Common myeloid progenitor, CD34-positive (primary cell): ENCODE measurements around the gene SPATA6L.
"Not testable (repeated sequence)": the region's sequence is repeated elsewhere in the genome, so short reads cannot be mapped to it uniquely, and the experiment has no call there.

Source experiments
- CTCF ChIA-PET: fragments of 350-600 bp; sonication (Branson Sonifier 250); formaldehyde crosslinking; loops from one replicate; lab custom pipeline; 2021; ENCODE audit warnings: antibody characterized with exemption; lab: Charles Lee
- POLR2A ChIA-PET: fragments of 350-600 bp; sonication (Branson Sonifier 250); formaldehyde crosslinking; loops from one replicate; lab custom pipeline; 2021; ENCODE audit warnings: antibody characterized with exemption; lab: Charles Lee
- DNase-seq, 3 donors: peaks; one replicate each; pipeline versions ENCODE4 v3.0.0 to v3.0.0-alpha.2; 2013
- H3K27ac ChIP-seq, 2 experiments: 1 replicate in 1 of 2; 2 replicates in 1 of 2; pipeline ENCODE4 v1.7.0; 2013; ENCODE audit warnings: inconsistent platforms in 2 of 2, low read length in 2 of 2, mild to moderate bottlenecking in 2 of 2, low read depth in 1 of 2, moderate library complexity in 1 of 2; ENCODE audit not compliant: severe bottlenecking in 2 of 2, insufficient read depth in 1 of 2, poor library complexity in 1 of 2
- H3K27me3 ChIP-seq, 5 experiments: replicated peaks in 2 of 5; 1 replicate in 3 of 5; 2 replicates in 2 of 5; pipeline versions ENCODE4 v1.6.1 to v1.7.0; 2013; ENCODE audit warnings: low read length in 4 of 5, mild to moderate bottlenecking in 2 of 5, moderate library complexity in 2 of 5, inconsistent platforms in 1 of 5; ENCODE audit not compliant: insufficient read depth in 5 of 5, control insufficient read depth in 4 of 5
- H3K36me3 ChIP-seq, 4 experiments: 1 replicate in 2 of 4; 2 replicates in 2 of 4; pipeline versions ENCODE4 v1.6.1 to v1.7.0; 2013; ENCODE audit warnings: low read length in 3 of 4, control low read depth in 1 of 4, mild to moderate bottlenecking in 1 of 4; ENCODE audit not compliant: control insufficient read depth in 4 of 4, insufficient read depth in 4 of 4
- H3K4me1 ChIP-seq, 4 experiments: 1 replicate in 3 of 4; 2 replicates in 1 of 4; pipeline versions ENCODE4 v1.6.1 to v1.7.1; 2013; ENCODE audit warnings: low read length in 3 of 4, mild to moderate bottlenecking in 3 of 4, control low read depth in 1 of 4, inconsistent platforms in 1 of 4, moderate library complexity in 1 of 4; ENCODE audit not compliant: control insufficient read depth in 4 of 4, insufficient read depth in 4 of 4; ENCODE audit errors: control extremely low read depth in 1 of 4
- H3K4me3 ChIP-seq, 7 experiments: 1 replicate in 4 of 7; 2 replicates in 3 of 7; pipeline versions ENCODE4 v1.5.1 to v1.7.0; 2013; ENCODE audit warnings: mild to moderate bottlenecking in 7 of 7, low read length in 6 of 7, moderate library complexity in 6 of 7, inconsistent platforms in 2 of 7, low read depth in 2 of 7, control low read depth in 1 of 7; ENCODE audit not compliant: insufficient read depth in 4 of 7, control insufficient read depth in 1 of 7; ENCODE audit errors: extremely low read depth in 1 of 7
- H3K9me3 ChIP-seq, 5 experiments: 1 replicate in 4 of 5; 2 replicates in 1 of 5; pipeline versions ENCODE4 v1.6.1 to v1.7.1; 2013; ENCODE audit warnings: low read length in 4 of 5, mild to moderate bottlenecking in 2 of 5, inconsistent platforms in 1 of 5, low read depth in 1 of 5, moderate library complexity in 1 of 5; ENCODE audit not compliant: control insufficient read depth in 4 of 5, insufficient read depth in 2 of 5; ENCODE audit errors: control extremely low read depth in 1 of 5
- WGBS: methylation state at CpG from one replicate; pipeline ENCODE4 v1.1.5; 2013; ENCODE audit not compliant: insufficient coverage; 5-methylcytosine and 5-hydroxymethylcytosine counted together

SPATA6L gene

DNA sequence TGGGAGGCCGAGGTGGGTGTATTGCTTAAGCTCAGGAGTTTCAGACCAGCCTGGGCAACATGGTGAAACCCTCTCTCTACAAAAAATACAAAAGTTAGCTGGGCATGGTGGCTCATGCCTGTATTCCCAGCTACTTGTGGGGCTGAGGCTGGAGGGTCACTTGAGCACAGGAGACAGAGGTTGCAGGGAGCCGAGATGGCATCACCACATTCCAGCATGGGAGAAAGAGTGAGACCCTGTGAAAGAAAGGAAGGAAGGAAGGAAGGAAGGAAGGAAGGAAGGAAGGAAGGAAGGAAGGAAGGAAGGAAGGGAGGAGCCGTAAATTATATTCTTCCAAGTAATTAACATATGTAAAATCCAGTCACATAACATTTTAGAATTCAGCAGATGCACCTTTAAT is 10.1 kb downstream of the SPATA6L start:
- POLR2A ChIA-PET, DNase-seq, CTCF ChIA-PET, H3K36me3 ChIP-seq, H3K4me3 ChIP-seq, H3K4me1 ChIP-seq, H3K9me3 ChIP-seq, H3K27ac ChIP-seq: not testable (repeated sequence)
- H3K27me3 ChIP-seq, result peaks cover 0 to 78% (median 5%) of the 10 kb centered on the region in 5 experiments
- 100% methylated on average over 1 of the region's 3 CpGs for WGBS

DNA sequence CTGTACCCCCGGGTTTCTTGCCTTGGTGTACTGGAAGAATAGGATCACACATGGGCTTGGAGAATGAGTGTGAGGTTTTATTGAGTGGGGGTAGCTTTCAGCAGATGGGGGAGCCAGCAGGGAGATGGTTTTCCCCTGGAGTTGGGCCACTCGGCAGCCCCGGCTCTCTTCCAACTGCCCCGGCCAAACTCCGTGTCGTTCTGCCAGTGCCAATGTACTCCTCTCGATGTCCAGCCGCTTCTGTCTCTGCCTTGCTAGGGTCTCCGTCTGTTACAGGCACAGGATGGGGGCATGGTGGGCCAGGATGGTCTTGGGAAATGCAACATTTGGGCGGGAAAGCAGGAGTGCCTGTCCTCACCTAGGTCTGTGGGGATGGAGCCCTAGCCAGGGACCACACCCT is 11.7 kb downstream of the SPATA6L start:
- H3K4me1 ChIP-seq, result no peaks in the 10 kb centered on the region
- POLR2A ChIA-PET, result no interaction called here
- CTCF ChIA-PET, result interaction anchor here (0.6 to 1.2 kb wide), 2 partner anchors 17 to 50 kb away, joined by 3 read pairs; no protein-coding TSS in a partner anchor
- DNase-seq, result no peak
- no peak overlapping the region for H3K4me3 ChIP-seq
- H3K27ac ChIP-seq, result no peak overlapping the region
- 83% methylated on average over 8 of the region's 10 CpGs for WGBS
- H3K36me3 ChIP-seq, result no peaks in the 10 kb centered on the region
- peaks cover 0 to 91% (median 5%) of the 10 kb centered on the region in 5 experiments for H3K27me3 ChIP-seq
- H3K9me3 ChIP-seq, result no peaks in the 10 kb centered on the region

DNA sequence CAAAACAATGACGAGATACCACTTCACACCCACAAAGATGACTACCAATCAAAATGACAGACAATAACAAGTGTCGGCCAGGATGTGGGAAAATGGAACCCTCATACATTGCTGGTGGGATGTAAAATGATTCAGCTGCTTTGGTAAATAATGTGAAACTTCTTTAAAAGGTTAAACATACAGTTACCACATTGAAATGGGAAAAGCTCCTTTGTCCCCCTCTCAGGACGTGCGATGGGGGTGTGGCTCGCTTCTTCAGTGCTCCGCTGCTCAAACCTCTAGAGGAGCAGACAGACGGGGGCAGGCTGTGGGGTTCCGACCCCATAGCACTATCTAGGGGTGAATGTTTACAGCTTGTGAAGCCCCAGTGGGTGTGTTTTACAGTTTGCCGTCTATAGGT is 12.2 kb downstream of the SPATA6L start:
- no peaks in the 10 kb centered on the region for H3K4me1 ChIP-seq
- no peak overlapping the region for H3K4me3 ChIP-seq
- H3K36me3 ChIP-seq, result no peaks in the 10 kb centered on the region
- WGBS, result 98% methylated on average over 7 of the region's 9 CpGs
- DNase-seq, result no peak
- H3K27ac ChIP-seq, result no peak overlapping the region
- ChIA-PET CTCF (interaction anchor here (0.6 to 1.2 kb wide), 2 partner anchors 16 to 50 kb away, joined by 3 read pairs; no protein-coding TSS in a partner anchor), POLR2A (no interaction called here)
- H3K9me3 ChIP-seq, result peaks cover 0 to 4% (median 0%) of the 10 kb centered on the region in 5 experiments
- peaks cover 0 to 93% (median 5%) of the 10 kb centered on the region in 5 experiments for H3K27me3 ChIP-seq

DNA sequence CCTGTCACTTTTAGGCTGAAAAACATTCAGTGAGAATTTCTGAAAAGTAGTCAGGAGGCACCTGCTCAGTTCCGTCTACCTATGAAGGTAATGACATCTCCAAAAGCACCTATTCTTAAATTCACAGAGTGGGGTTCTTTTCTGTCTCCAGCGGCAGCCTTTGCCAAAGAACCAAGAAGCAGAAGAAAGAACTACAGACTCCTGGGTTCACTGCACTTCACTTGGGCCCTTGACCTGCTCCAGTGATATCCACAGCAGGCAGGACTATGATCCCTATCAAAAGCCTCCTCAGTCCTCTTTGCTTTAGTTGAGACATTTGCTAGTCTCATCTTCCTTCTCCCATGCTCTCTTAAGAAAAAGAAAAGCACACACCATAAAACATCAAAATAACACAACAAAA is 23.9 kb downstream of the SPATA6L start:
- no peaks in the 10 kb centered on the region for H3K36me3 ChIP-seq
- peaks cover 0 to 39% (median 0%) of the 10 kb centered on the region in 5 experiments for H3K27me3 ChIP-seq
- H3K9me3 ChIP-seq, result no peaks in the 10 kb centered on the region
- no peak overlapping the region for H3K27ac ChIP-seq
- DNase-seq, result no peak
- no peak overlapping the region for H3K4me3 ChIP-seq
- ChIA-PET CTCF (interaction anchor here (1.2 to 2.1 kb wide), 3 partner anchors 16 to 262 kb away, joined by 3 to 8 read pairs (median 6); no protein-coding TSS in a partner anchor), POLR2A (no interaction called here)
- WGBS, result 90% methylated on average over 2 of the region's 2 CpGs
- no peaks in the 10 kb centered on the region for H3K4me1 ChIP-seq

DNA sequence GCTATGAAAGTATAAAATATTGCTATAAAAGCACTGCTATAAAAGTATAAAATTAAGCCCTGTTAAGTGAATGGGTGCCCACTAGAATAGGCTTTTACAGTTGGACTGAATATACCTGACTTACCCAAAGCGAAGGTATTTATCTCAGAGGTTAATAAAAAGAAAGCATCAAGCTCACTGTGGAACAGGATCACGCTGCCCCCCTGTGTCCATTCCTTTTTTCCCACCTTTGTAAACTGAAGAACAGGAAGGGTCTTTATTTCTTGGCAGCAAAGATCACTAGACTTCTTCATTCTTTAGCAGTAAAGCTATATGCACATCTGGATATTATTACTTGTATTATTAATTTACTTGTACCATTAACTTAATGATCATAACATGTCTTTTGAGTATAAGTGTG is 26.3 kb downstream of the SPATA6L start:
- Histone ChIP-seq H3K36me3 (no peaks in the 10 kb centered on the region), H3K4me3 (no peak overlapping the region), H3K4me1 (no peaks in the 10 kb centered on the region), H3K27me3 (peaks cover 0 to 54% (median 4%) of the 10 kb centered on the region in 5 experiments), H3K9me3 (no peaks in the 10 kb centered on the region), H3K27ac (no peak overlapping the region)
- DNase-seq, result peak in 2 of 3 donors; percentile 49 to 67
- WGBS, result 82% methylated on average over 1 of the region's 2 CpGs
- CTCF ChIA-PET, result interaction anchor here (0.9 to 2.5 kb wide), 10 partner anchors 14 to 325 kb away, joined by 3 to 11 read pairs (median 4); partner anchors contain the start of gene SPATA6L
- POLR2A ChIA-PET, result interaction anchor here (0.7 kb wide), 1 partner anchor 67 kb away, joined by 3 read pairs; no protein-coding TSS in a partner anchor

DNA sequence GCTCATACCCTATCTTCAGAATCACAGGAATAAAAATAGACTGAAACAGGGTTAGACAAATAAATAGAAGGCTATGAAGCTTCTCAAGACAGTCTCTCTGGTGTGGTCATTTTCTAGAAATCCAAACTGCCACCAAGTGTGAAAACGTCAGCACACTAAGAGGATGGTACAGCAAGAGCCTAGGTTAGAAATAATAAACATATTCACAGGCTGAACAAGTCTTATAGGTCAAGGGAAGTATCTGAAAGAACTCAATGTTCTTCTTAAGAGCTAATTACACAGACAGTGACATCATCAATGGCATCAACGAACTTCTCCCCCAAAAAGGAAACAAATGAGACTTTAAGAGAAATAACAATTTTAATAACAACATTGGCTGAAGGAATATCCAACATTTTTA is 26.9 kb downstream of the SPATA6L start:
- Histone ChIP-seq H3K27ac (no peak overlapping the region), H3K27me3 (peaks cover 0 to 60% (median 4%) of the 10 kb centered on the region in 5 experiments), H3K36me3 (no peaks in the 10 kb centered on the region), H3K9me3 (no peaks in the 10 kb centered on the region), H3K4me3 (no peak overlapping the region), H3K4me1 (no peaks in the 10 kb centered on the region)
- WGBS, result no CpG with 5 or more reads among the region's 2 CpGs
- POLR2A ChIA-PET, result no interaction called here
- no peak for DNase-seq
- CTCF ChIA-PET, result interaction anchor here (1.2 to 2.5 kb wide), 7 partner anchors 14 to 323 kb away, joined by 3 to 11 read pairs (median 4); partner anchors contain the start of gene SPATA6L

DNA sequence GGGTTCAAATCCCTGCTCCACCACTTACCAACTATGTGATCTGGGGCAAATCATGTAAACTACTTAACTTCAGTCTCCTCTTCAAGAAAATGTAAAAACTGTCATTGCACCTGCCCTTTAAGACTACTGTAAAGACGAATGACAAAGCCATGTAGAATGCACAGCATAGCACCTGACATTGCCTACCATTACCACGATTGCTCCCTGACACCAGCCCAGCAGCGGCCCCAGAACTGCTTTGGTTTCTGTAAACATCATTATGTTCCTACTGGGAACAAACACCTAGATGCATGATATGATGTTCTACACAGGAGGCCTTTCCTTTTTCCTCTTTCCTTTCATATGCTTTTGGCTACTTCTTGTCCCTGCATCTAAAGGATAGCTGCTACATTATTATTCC is 27.3 kb downstream of the SPATA6L start:
- 93% methylated on average over 3 of the region's 3 CpGs for WGBS
- POLR2A ChIA-PET, result no interaction called here
- Histone ChIP-seq H3K27me3 (peaks cover 0 to 64% (median 4%) of the 10 kb centered on the region in 5 experiments), H3K36me3 (no peaks in the 10 kb centered on the region), H3K9me3 (no peaks in the 10 kb centered on the region), H3K27ac (no peak overlapping the region), H3K4me1 (no peaks in the 10 kb centered on the region), H3K4me3 (no peak overlapping the region)
- no peak for DNase-seq
- CTCF ChIA-PET, result interaction anchor here (1.2 to 2.5 kb wide), 5 partner anchors 13 to 253 kb away, joined by 3 to 11 read pairs (median 4); no protein-coding TSS in a partner anchor
